PFSK-1 (cell line): Measurements from ENCODE around the gene FBXW4.

Source experiments
- FOXP2 ChIP-seq: optimal IDR thresholded peaks from 2 replicates; pipeline ENCODE3; 2011; ENCODE audit warnings: borderline replicate concordance, control low read depth, inconsistent platforms; ENCODE audit not compliant: insufficient read depth; ENCODE audit errors: extremely low read length, extremely low read depth
- POLR2AphosphoS5 ChIP-seq: IDR thresholded peaks from 2 replicates; pipeline ENCODE4 v1.6.1; 2012; ENCODE audit warnings: low read depth, mild to moderate bottlenecking, control low read depth, low read length, moderate library complexity
- SIN3A ChIP-seq: IDR thresholded peaks from 2 replicates; pipeline ENCODE4 v1.6.1; 2012; ENCODE audit warnings: mild to moderate bottlenecking, low read length, moderate library complexity, borderline replicate concordance; ENCODE audit not compliant: insufficient read depth
- TAF1 ChIP-seq: IDR thresholded peaks from 2 replicates; pipeline ENCODE4 v1.6.1; 2012; ENCODE audit warnings: low read length, control low read depth, borderline replicate concordance; ENCODE audit not compliant: insufficient read depth
- TF ChIP-seq, protein P1 (sequence below), 2 experiments: IDR thresholded peaks; 2 replicates each; pipeline versions ENCODE4 v1.6.1 to v1.8.0; 2011 to 2012; ENCODE audit warnings: low read depth in 2 of 2, low read length in 2 of 2, control low read depth in 1 of 2, inconsistent platforms in 1 of 2, mild to moderate bottlenecking in 1 of 2, moderate library complexity in 1 of 2; ENCODE audit not compliant: insufficient read depth in 1 of 2

FBXW4 gene

DNA sequence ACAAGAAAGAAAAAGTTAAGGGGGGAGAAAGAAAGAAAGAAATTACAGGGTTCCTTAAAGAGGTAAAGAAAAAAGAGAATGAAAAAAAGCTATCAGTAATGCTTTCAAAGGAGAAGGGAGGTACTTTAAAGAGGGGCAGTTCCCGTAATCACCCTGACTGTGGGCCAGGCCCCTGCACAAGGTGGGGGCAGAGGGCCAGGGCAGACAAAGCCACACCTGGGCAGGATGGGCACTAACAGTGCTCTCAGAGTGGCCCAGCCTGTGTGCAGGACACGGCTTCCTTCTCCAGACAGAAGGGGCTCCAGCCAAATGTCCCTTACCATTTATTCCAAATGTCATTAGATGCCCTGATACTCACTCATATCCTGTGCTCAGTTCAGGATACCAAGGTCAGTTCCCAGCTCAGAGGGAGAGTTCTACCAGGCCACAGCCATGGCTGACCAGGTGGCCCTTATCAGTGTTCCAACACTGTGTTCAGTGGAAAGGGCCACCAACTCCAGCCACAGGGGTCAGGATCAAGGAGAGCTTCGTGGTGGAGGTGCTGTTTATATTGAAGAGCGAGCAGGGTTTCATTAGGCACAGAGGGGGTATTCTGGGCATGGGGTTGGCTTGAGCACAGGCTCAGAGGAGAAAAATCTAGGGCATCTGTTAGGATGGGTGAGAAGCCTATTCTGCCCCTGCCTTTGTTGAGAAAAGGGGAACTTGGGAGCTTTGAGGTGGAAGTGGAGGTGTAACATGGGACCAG, 77.0 kb downstream of the FBXW4 start:
- no peak for TF ChIP-seq FOXP2
- TF ChIP-seq POLR2AphosphoS5, result no peak
- no peak for TF ChIP-seq TAF1
- TF ChIP-seq, protein P1, sequence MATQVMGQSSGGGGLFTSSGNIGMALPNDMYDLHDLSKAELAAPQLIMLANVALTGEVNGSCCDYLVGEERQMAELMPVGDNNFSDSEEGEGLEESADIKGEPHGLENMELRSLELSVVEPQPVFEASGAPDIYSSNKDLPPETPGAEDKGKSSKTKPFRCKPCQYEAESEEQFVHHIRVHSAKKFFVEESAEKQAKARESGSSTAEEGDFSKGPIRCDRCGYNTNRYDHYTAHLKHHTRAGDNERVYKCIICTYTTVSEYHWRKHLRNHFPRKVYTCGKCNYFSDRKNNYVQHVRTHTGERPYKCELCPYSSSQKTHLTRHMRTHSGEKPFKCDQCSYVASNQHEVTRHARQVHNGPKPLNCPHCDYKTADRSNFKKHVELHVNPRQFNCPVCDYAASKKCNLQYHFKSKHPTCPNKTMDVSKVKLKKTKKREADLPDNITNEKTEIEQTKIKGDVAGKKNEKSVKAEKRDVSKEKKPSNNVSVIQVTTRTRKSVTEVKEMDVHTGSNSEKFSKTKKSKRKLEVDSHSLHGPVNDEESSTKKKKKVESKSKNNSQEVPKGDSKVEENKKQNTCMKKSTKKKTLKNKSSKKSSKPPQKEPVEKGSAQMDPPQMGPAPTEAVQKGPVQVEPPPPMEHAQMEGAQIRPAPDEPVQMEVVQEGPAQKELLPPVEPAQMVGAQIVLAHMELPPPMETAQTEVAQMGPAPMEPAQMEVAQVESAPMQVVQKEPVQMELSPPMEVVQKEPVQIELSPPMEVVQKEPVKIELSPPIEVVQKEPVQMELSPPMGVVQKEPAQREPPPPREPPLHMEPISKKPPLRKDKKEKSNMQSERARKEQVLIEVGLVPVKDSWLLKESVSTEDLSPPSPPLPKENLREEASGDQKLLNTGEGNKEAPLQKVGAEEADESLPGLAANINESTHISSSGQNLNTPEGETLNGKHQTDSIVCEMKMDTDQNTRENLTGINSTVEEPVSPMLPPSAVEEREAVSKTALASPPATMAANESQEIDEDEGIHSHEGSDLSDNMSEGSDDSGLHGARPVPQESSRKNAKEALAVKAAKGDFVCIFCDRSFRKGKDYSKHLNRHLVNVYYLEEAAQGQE (IDR thresholded peaks at IDR 0.05; ENCODE audit: insufficient read depth in 1 of 2, low read depth in 2 of 2, low read length in 2 of 2), result no peak
- no peak for TF ChIP-seq SIN3A

DNA sequence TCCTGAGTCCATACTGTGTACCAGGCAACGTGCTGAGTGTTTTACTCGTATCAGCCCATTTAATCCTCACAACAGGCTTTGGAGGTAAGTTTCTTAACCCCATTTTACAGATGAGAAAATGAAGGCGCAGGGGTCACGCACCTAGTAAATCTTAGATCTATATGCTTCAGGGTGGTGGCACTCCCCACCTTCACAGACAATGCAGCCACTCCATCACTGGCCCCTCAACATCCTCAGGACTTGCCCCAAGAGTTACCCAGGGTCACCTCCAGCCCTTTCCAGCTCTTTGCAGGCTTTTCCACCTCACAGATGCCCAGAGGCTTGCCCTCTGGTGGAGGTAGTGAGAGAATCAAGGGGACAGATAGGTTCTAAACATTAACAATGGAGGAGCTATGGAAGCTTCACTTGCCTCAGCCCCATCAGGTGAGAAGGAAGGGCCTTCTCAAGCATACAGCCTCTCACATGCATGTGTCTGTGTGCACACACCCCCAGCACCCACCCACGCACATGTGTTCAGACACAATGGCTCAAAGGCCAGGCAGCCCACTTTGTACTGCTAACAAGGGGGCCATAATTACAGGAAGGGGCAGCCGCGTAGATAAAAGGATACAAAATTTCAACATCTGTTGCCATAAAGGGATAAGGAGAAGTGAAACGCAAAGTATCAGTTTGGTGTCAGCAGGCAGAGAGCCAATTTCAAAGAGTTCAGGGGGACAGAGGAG, 77.7 kb downstream of the FBXW4 start:
- TF ChIP-seq TAF1, result no peak
- TF ChIP-seq SIN3A, result no peak
- TF ChIP-seq, protein P1 (IDR thresholded peaks at IDR 0.05; ENCODE audit: insufficient read depth in 1 of 2, low read depth in 2 of 2, low read length in 2 of 2), result no peak
- TF ChIP-seq POLR2AphosphoS5, result no peak
- no peak for TF ChIP-seq FOXP2

DNA sequence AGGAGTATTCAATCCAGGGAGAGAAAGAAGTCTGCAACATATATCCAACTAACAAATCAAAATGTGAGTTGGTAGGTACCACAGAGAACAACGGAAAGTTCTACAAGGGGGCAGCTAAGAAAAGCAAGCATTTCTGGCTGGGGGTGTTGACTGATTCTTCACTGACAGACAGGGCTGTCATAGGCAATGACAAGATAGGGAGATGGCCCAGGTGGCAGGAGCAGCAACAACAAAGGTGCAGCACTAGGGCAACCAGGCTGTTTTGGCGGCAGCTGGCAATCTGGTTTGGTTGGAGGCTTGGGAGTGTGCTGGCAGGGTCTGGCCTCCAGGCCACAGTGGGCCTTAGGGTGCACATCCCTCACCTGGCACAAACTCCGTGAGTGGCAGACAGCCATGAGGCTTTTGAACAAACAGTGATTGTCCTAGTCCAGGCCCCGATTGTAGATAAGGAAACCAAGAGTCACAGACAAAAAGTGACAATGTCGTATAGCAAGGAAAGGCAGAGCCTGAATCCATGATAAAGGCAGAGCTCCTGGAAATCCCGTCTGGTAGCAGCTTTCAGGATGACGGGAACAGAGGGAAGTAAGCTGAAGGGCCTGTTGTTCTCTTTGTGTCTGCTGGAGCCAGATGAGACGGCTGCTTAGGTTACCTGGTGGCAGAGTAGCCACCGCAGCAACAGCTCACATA, 78.4 kb downstream of the FBXW4 start:
- no peak for TF ChIP-seq FOXP2
- no peak for TF ChIP-seq POLR2AphosphoS5
- TF ChIP-seq, protein P1 (IDR thresholded peaks at IDR 0.05; ENCODE audit: insufficient read depth in 1 of 2, low read depth in 2 of 2, low read length in 2 of 2), result no peak
- no peak for TF ChIP-seq TAF1
- TF ChIP-seq SIN3A, result no peak

DNA sequence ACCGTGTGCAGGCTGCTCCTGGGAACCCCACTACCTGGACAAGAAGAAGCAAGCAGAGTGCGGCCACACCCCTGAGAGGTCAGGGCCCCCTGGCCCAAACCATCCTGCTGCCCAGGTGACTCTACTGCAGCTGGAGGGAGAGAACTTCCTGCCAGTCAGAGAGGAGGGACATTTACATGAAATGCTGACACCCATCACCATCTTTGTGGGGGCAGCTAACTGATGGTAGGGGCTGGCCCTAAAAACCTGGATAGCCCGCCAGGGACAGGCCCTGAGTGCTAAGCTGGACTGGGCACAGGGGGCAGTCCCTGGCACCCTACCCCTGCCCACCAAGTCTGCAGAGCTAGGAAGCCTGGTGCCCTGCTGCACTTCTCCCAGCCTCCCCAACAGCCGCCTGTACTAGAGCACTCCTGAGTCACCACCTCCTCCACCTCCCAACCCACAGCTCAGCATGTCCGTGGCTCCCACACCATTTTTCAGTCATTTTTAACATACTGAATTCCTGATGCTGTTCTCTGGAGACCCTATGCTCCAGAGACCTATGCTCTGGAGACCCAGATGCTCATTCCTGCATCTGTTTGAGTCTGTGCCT, 79.3 kb downstream of the FBXW4 start:
- TF ChIP-seq TAF1 (no peak), FOXP2 (no peak), POLR2AphosphoS5 (no peak), SIN3A (no peak)
- TF ChIP-seq, protein P1 (IDR thresholded peaks at IDR 0.05; ENCODE audit: insufficient read depth in 1 of 2, low read depth in 2 of 2, low read length in 2 of 2), result no peak
